ENCODE measurements around the gene KPNA4. TPM values are rescaled to one million over a fixed set of nuclear protein-coding genes. Genes with fewer than 3 reads are reported as not detected.

The KPNA4 gene
- total RNA-seq, 1 donor from 2014 or later = 61.6 TPM

GRCh38 chr3:160451602-160452001, 113.8 kb downstream of the KPNA4 start:
- Histone ChIP-seq H3K27me3 (ENCODE audit: low read depth) (peaks cover 3% of the 10 kb centered on the region), H3K4me3 (no peak overlapping the region), H3K27ac (no peak overlapping the region), H3K4me1 (peaks cover 6% of the 10 kb centered on the region), H3K36me3 (no peaks in the 10 kb centered on the region), H3K9me3 (no peaks in the 10 kb centered on the region)
- intact Hi-C loops (cut with DNase I) = no loop called here
- no peak for TF ChIP-seq CTCF (IDR thresholded peaks at IDR 0.05)
- ATAC-seq (no peak), DNase-seq (no peak)

DNA sequence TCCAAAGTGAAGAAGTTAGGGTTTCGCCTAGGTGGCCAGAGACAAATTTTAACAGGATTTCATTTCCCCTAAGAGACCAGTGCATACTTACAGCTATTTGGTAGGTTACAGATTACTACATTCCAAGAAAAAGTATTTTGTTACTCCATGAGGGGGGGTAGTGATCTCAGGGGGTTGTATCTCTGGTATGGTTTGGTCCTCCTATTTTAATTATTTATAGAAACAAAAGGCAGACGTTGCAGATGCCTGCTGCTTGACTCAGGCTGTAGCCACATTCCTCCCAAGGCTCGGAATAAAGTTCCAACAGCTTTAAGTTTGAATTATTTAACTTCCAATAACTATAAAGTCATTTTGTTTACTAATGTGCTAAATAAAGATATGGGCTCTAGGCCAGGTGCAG, 114.5 kb downstream of the KPNA4 start:
- intact Hi-C loops (cut with DNase I) = no loop called here
- Histone ChIP-seq H3K36me3 (no peaks in the 10 kb centered on the region), H3K27ac (no peak overlapping the region), H3K4me1 (peaks cover 6% of the 10 kb centered on the region), H3K27me3 (ENCODE audit: low read depth) (peaks cover 3% of the 10 kb centered on the region), H3K9me3 (no peaks in the 10 kb centered on the region), H3K4me3 (no peak overlapping the region)
- no peak for ATAC-seq
- no peak for DNase-seq
- TF ChIP-seq CTCF (IDR thresholded peaks at IDR 0.05) = no peak

- H3K27me3 ChIP-seq (ENCODE audit: low read depth) = peaks cover 3% of the 10 kb centered on the region
- no peaks in the 10 kb centered on the region for H3K36me3 ChIP-seq
- peak; percentile 97 for DNase-seq
- peak within 1 kb of the TSS; percentile 76 for H3K27ac ChIP-seq
- intact Hi-C loops (cut with DNase I) = no loop called here
- H3K4me3 ChIP-seq = peak within 1 kb of the TSS; percentile 57
- no peaks in the 10 kb centered on the region for H3K9me3 ChIP-seq
- H3K4me1 ChIP-seq = peaks cover 6% of the 10 kb centered on the region
- peak; percentile 98 for ATAC-seq
- no peak for TF ChIP-seq CTCF (IDR thresholded peaks at IDR 0.05)
Observed at GRCh38 chr3:160449636-160450598, 115.5 kb downstream of the KPNA4 start, which contains the start of gene TRIM59. TRIM59 (minus strand) TSS chr3:160449786; CDS start chr3:160439183, 10,603 bp downstream.

GRCh38 chr3:160448845-160449635, 116.3 kb downstream of the KPNA4 start:
- Histone ChIP-seq H3K27ac (peak overlapping the region; percentile 76), H3K36me3 (no peaks in the 10 kb centered on the region), H3K4me3 (peak overlapping the region; percentile 57), H3K27me3 (ENCODE audit: low read depth) (peaks cover 3% of the 10 kb centered on the region), H3K4me1 (peaks cover 6% of the 10 kb centered on the region), H3K9me3 (no peaks in the 10 kb centered on the region)
- intact Hi-C loops (cut with DNase I) = no loop called here
- ATAC-seq (peak; percentile 70 to 73), DNase-seq (no peak)
- TF ChIP-seq CTCF (IDR thresholded peaks at IDR 0.05) = no peak

GRCh38 chr3:160447544-160447943, 117.8 kb downstream of the KPNA4 start:
- intact Hi-C loops (cut with DNase I) = no loop called here
- TF ChIP-seq CTCF (IDR thresholded peaks at IDR 0.05) = no peak
- Histone ChIP-seq H3K27ac (no peak overlapping the region), H3K4me3 (no peak overlapping the region), H3K36me3 (no peaks in the 10 kb centered on the region), H3K27me3 (ENCODE audit: low read depth) (peaks cover 3% of the 10 kb centered on the region), H3K9me3 (no peaks in the 10 kb centered on the region), H3K4me1 (peaks cover 6% of the 10 kb centered on the region)
- no peak for ATAC-seq
- DNase-seq = no peak

All from lower lobe of right lung (tissue), 2 donors.